Superior temporal gyrus (tissue), 1 donor: ENCODE results near the gene DLK2.
"Not testable (repeated sequence)": the region's sequence is repeated elsewhere in the genome, so short reads cannot be mapped to it uniquely, and the experiment has no call there.

Source experiments
- DNase-seq: peaks from one replicate; pipeline ENCODE4 v3.0.0-alpha.2; 2016; ENCODE audit errors: extremely low spot score

Gene DLK2

GRCh38 chr6:43455531-43456428 is at the start of gene DLK2:
DLK2 (minus strand) TSS chr6:43455548; CDS start chr6:43454825, 723 bp downstream.
- DNase-seq: no peak

GRCh38 chr6:43503443-43503842 is 48.1 kb upstream of the DLK2 start:
- no peak for DNase-seq

- DNase-seq: no peak
These were observed 47.3 kb upstream of the DLK2 start for GRCh38 chr6:43502666-43503065.

- DNase-seq: no peak
These were observed 45.6 kb upstream of the DLK2 start for GRCh38 chr6:43500921-43501320.

GRCh38 chr6:43499028-43499815 is 43.9 kb upstream of the DLK2 start:
- DNase-seq: no peak

GRCh38 chr6:43498291-43498690 is 42.9 kb upstream of the DLK2 start:
- DNase-seq: not testable (repeated sequence)

GRCh38 chr6:43497689-43498088 is 42.3 kb upstream of the DLK2 start:
- no peak for DNase-seq

- no peak for DNase-seq
These were observed 41.7 kb upstream of the DLK2 start for GRCh38 chr6:43497129-43497396.

- no peak for DNase-seq
These were observed 41.2 kb upstream of the DLK2 start for GRCh38 chr6:43496370-43497128.

GRCh38 chr6:43495409-43495941 is 40.1 kb upstream of the DLK2 start:
- no peak for DNase-seq

GRCh38 chr6:43494766-43495165 is 39.4 kb upstream of the DLK2 start:
- no peak for DNase-seq

GRCh38 chr6:43494321-43494720 is 39.0 kb upstream of the DLK2 start:
- no peak for DNase-seq

GRCh38 chr6:43493833-43494232 is 38.5 kb upstream of the DLK2 start:
- DNase-seq: no peak

- no peak for DNase-seq
These were observed 37.9 kb upstream of the DLK2 start for GRCh38 chr6:43493230-43493629.

- DNase-seq: no peak
These were observed 37.3 kb upstream of the DLK2 start for GRCh38 chr6:43492673-43493072.

- peak; percentile 91 for DNase-seq
These were observed 36.7 kb upstream of the DLK2 start for GRCh38 chr6:43491750-43492661.

- DNase-seq: no peak
These were observed 35.2 kb upstream of the DLK2 start for GRCh38 chr6:43490523-43490939.

GRCh38 chr6:43489277-43490072 is 34.1 kb upstream of the DLK2 start:
- peak; percentile 98 for DNase-seq

- DNase-seq: no peak
These were observed 33.4 kb upstream of the DLK2 start for GRCh38 chr6:43488667-43489276.
